Neural progenitor cell (in vitro differentiated cells): ENCODE results near the gene MAP2K2. TPM values are rescaled to one million over a fixed set of nuclear protein-coding genes. Genes with fewer than 3 reads are reported as not detected.

Experiments used
- DNase-seq: peaks from one replicate; pipeline ENCODE4 v3.0.0-alpha.2; 2016; ENCODE audit warnings: low spot score
- H2AFZ ChIP-seq: fragments of 200-600 bp; sonication (generic); replicated peaks from 2 replicates; pipeline ENCODE4 v1.6.1; 2016; ENCODE audit warnings: antibody characterized with exemption
- H3F3A ChIP-seq: fragments of 200-600 bp; sonication (generic); 2 replicates; pipeline ENCODE4 v1.6.1; 2016; ENCODE audit warnings: antibody characterized with exemption, low read depth
- H3K27ac ChIP-seq: fragments of 200-600 bp; sonication (generic); 2 replicates; pipeline ENCODE4 v1.5.1; 2016; ENCODE audit warnings: mild to moderate bottlenecking
- H3K27me3 ChIP-seq: fragments of 200-600 bp; sonication (generic); 2 replicates; pipeline ENCODE4 v1.6.1; 2016; ENCODE audit warnings: mild to moderate bottlenecking, moderate library complexity
- H3K36me3 ChIP-seq: fragments of 200-600 bp; sonication (generic); 2 replicates; pipeline ENCODE4 v1.5.1; 2016
- H3K4me1 ChIP-seq: fragments of 200-600 bp; sonication (generic); 2 replicates; pipeline ENCODE4 v1.6.1; 2016; ENCODE audit warnings: mixed run types
- H3K4me2 ChIP-seq: fragments of 200-600 bp; sonication (generic); 2 replicates; pipeline ENCODE4 v1.6.1; 2016
- H3K4me3 ChIP-seq: fragments of 200-600 bp; sonication (generic); 2 replicates; pipeline ENCODE4 v1.5.1; 2016
- H3K79me2 ChIP-seq: fragments of 200-600 bp; sonication (generic); 2 replicates; pipeline ENCODE4 v1.6.1; 2016; ENCODE audit warnings: low read depth
- H3K9ac ChIP-seq: fragments of 200-600 bp; sonication (generic); 2 replicates; pipeline ENCODE4 v1.6.1; 2016
- H3K9me3 ChIP-seq: fragments of 200-600 bp; sonication (generic); 2 replicates; pipeline ENCODE4 v1.5.1; 2016; ENCODE audit warnings: low read depth
- H4K20me1 ChIP-seq: fragments of 200-600 bp; sonication (generic); 2 replicates; pipeline ENCODE4 v1.6.1; 2016; ENCODE audit warnings: low read depth
- H3K27ac Mint-ChIP-seq: 3 replicates; pipeline ENCODE4 v1.8.0; 2021; ENCODE audit warnings: mixed read lengths
- H3K27me3 Mint-ChIP-seq: 2 replicates; pipeline ENCODE4 v1.8.0; 2022; ENCODE audit warnings: low read depth, mild to moderate bottlenecking, inconsistent platforms, moderate library complexity, mixed read lengths; ENCODE audit not compliant: insufficient read depth
- H3K36me3 Mint-ChIP-seq: 3 replicates; pipeline ENCODE4 v1.8.0; 2021; ENCODE audit warnings: mixed read lengths
- H3K4me1 Mint-ChIP-seq: 3 replicates; pipeline ENCODE4 v1.8.0; 2021; ENCODE audit warnings: mixed read lengths
- H3K4me3 Mint-ChIP-seq: 3 replicates; pipeline ENCODE4 v1.8.0; 2021; ENCODE audit warnings: mild to moderate bottlenecking, moderate library complexity, mixed read lengths
- H3K9me3 Mint-ChIP-seq: 3 replicates; pipeline ENCODE4 v1.8.0; 2020; ENCODE audit warnings: mixed read lengths
- EZH2 ChIP-seq: fragments of 200-600 bp; sonication (generic); IDR thresholded peaks from 2 replicates; pipeline ENCODE4 v1.6.1; 2017; ENCODE audit warnings: antibody characterized with exemption, mild to moderate bottlenecking, moderate library complexity
- EZH2phosphoT487 ChIP-seq: fragments of 200-600 bp; sonication (generic); IDR thresholded peaks from 2 replicates; pipeline ENCODE4 v1.6.1; 2017; ENCODE audit warnings: antibody characterized with exemption
- total RNA-seq: library from RNA; depleted of rRNA; stranded (reverse); fragments of >200 nt; gene quantifications from 2 replicates; pipeline ENCODE4 v1.2.3, GENCODE V29; 2015; ENCODE audit warnings: low replicate concordance
- TF ChIP-seq, protein P1 (sequence below): fragments of 200-600 bp; sonication (generic); IDR thresholded peaks from 2 replicates; pipeline ENCODE4 v1.5.1; 2017; ENCODE audit warnings: antibody characterized with exemption, mild to moderate bottlenecking

MAP2K2 gene
- total RNA-seq, 1 donor from 2014 or later = 69.7 TPM

GRCh38 chr19:4064496-4065260 is 59.2 kb downstream of the MAP2K2 start:
- H3K27me3 ChIP-seq = peaks cover 32% of the 10 kb centered on the region
- peak; percentile 65 for DNase-seq
- Mint-ChIP-seq H3K4me3 (peak overlapping the region; percentile 85), H3K4me1 (peaks cover 12% of the 10 kb centered on the region), H3K36me3 (no peaks in the 10 kb centered on the region), H3K27ac (no peak overlapping the region), H3K27me3 (peaks cover 18% of the 10 kb centered on the region), H3K9me3 (no peaks in the 10 kb centered on the region)
- H3F3A ChIP-seq = peaks cover 32% of the 10 kb centered on the region
- H3K4me2 ChIP-seq = peak overlapping the region; percentile 100
- H2AFZ ChIP-seq = no peak overlapping the region
- peak overlapping the region; percentile 46 for H3K9ac ChIP-seq
- H3K27ac ChIP-seq = no peak overlapping the region
- peaks cover 13% of the 10 kb centered on the region for H3K4me1 ChIP-seq
- H4K20me1 ChIP-seq = peaks cover 54% of the 10 kb centered on the region
- TF ChIP-seq EZH2phosphoT487 = no peak
- no peak for TF ChIP-seq EZH2
- TF ChIP-seq, protein P1, sequence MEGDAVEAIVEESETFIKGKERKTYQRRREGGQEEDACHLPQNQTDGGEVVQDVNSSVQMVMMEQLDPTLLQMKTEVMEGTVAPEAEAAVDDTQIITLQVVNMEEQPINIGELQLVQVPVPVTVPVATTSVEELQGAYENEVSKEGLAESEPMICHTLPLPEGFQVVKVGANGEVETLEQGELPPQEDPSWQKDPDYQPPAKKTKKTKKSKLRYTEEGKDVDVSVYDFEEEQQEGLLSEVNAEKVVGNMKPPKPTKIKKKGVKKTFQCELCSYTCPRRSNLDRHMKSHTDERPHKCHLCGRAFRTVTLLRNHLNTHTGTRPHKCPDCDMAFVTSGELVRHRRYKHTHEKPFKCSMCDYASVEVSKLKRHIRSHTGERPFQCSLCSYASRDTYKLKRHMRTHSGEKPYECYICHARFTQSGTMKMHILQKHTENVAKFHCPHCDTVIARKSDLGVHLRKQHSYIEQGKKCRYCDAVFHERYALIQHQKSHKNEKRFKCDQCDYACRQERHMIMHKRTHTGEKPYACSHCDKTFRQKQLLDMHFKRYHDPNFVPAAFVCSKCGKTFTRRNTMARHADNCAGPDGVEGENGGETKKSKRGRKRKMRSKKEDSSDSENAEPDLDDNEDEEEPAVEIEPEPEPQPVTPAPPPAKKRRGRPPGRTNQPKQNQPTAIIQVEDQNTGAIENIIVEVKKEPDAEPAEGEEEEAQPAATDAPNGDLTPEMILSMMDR = no peak
- H3K79me2 ChIP-seq = peaks cover 54% of the 10 kb centered on the region
- H3K4me3 ChIP-seq = peak overlapping the region; percentile 96
- H3K9me3 ChIP-seq = no peaks in the 10 kb centered on the region
- no peaks in the 10 kb centered on the region for H3K36me3 ChIP-seq

- H3K27ac ChIP-seq = no peak overlapping the region
- DNase-seq = no peak
Observed at GRCh38 chr19:4064149-4064495, 59.8 kb downstream of the MAP2K2 start.

GRCh38 chr19:4063369-4064148 is 60.4 kb downstream of the MAP2K2 start:
- Histone ChIP-seq H3K9ac (peak overlapping the region; percentile 46), H2AFZ (no peak overlapping the region), H3K27ac (no peak overlapping the region), H3K9me3 (no peaks in the 10 kb centered on the region), H3K4me2 (peak overlapping the region; percentile 100), H3F3A (peaks cover 31% of the 10 kb centered on the region), H3K36me3 (no peaks in the 10 kb centered on the region), H3K27me3 (peaks cover 20% of the 10 kb centered on the region), H3K4me1 (peaks cover 13% of the 10 kb centered on the region), H4K20me1 (peaks cover 65% of the 10 kb centered on the region), H3K4me3 (peak overlapping the region; percentile 96), H3K79me2 (peaks cover 64% of the 10 kb centered on the region)
- Mint-ChIP-seq H3K36me3 (no peaks in the 10 kb centered on the region), H3K4me1 (peaks cover 12% of the 10 kb centered on the region), H3K4me3 (peak overlapping the region; percentile 85), H3K27ac (no peak overlapping the region), H3K9me3 (no peaks in the 10 kb centered on the region), H3K27me3 (peaks cover 10% of the 10 kb centered on the region)
- TF ChIP-seq, protein P1 = peak; percentile 11
- TF ChIP-seq EZH2phosphoT487 = no peak
- no peak for TF ChIP-seq EZH2
- peak; percentile 55 for DNase-seq

More at GRCh38 chr19:4064149-4064495, 59.8 kb downstream of the MAP2K2 start:
- Histone ChIP-seq H3F3A (peaks cover 32% of the 10 kb centered on the region), H3K79me2 (peaks cover 60% of the 10 kb centered on the region), H3K4me3 (peak overlapping the region; percentile 96), H3K9me3 (no peaks in the 10 kb centered on the region), H3K36me3 (no peaks in the 10 kb centered on the region), H3K4me2 (peak overlapping the region; percentile 100), H3K27me3 (peaks cover 26% of the 10 kb centered on the region), H3K4me1 (peaks cover 13% of the 10 kb centered on the region), H3K9ac (peak overlapping the region; percentile 46), H4K20me1 (peaks cover 59% of the 10 kb centered on the region), H2AFZ (no peak overlapping the region)
- Mint-ChIP-seq H3K27ac (no peak overlapping the region), H3K4me1 (peaks cover 12% of the 10 kb centered on the region), H3K9me3 (no peaks in the 10 kb centered on the region), H3K36me3 (no peaks in the 10 kb centered on the region), H3K4me3 (peak overlapping the region; percentile 85), H3K27me3 (peaks cover 15% of the 10 kb centered on the region)
- TF ChIP-seq EZH2 = no peak
- TF ChIP-seq EZH2phosphoT487 = no peak
- TF ChIP-seq, protein P1 = no peak
